ENCODE results near the gene IL16. TPM values are rescaled to one million over a fixed set of nuclear protein-coding genes. Genes with fewer than 3 reads are reported as not detected.

IL16 gene
- total RNA-seq, 1 experiment from 2014 or later: 0.81 TPM

GRCh38 chr15:81195339-81195864 lies 1.3 kb upstream of the IL16 start:
- Histone ChIP-seq H3K36me3 (ENCODE audit: control insufficient read depth in 1 of 2, insufficient read depth in 2 of 2, low read length in 2 of 2) (no peaks in the 10 kb centered on the region), H3K9me3 (ENCODE audit: control insufficient read depth in 1 of 2, insufficient read depth in 1 of 2, low read depth in 1 of 2, low read length in 2 of 2) (no peaks in the 10 kb centered on the region), H3K27ac (ENCODE audit: low read depth, low read length) (no peak overlapping the region), H3K79me2 (ENCODE audit: insufficient read depth, low read length) (no peaks in the 10 kb centered on the region), H3K4me2 (ENCODE audit: low read length) (no peak overlapping the region), H2AFZ (ENCODE audit: low read depth, low read length, poor library complexity, severe bottlenecking) (no peak overlapping the region), H3K4me3 (replicated peaks in 1 of 2; ENCODE audit: low read depth in 1 of 2, low read length in 2 of 2) (no peak overlapping the region), H3K27me3 (ENCODE audit: insufficient read depth, low read length) (no peaks in the 10 kb centered on the region), H4K20me1 (ENCODE audit: insufficient read depth) (no peaks in the 10 kb centered on the region), H3K4me1 (ENCODE audit: control insufficient read depth in 1 of 2, insufficient read depth in 2 of 2, low read length in 2 of 2) (no peaks in the 10 kb centered on the region), H3K9ac (ENCODE audit: low read length) (no peak overlapping the region), H3K9me2 (ENCODE audit: insufficient read depth) (no peaks in the 10 kb centered on the region)
- TF ChIP-seq EZH2 (IDR thresholded peaks at IDR 0.05) (no peak), POLR2AphosphoS5 (IDR thresholded peaks at IDR 0.05; ENCODE audit: low read depth, low read length) (no peak), EZH2phosphoT487 (IDR thresholded peaks at IDR 0.05; ENCODE audit: borderline replicate concordance) (no peak), RAD21 (IDR thresholded peaks at IDR 0.05; ENCODE audit: low read depth) (no peak)
- DNase-seq (ENCODE audit: low read depth, low spot score) (no peak), ATAC-seq (no peak)
- intact Hi-C loops (cut with micrococcal nuclease): no loop called here
- ChIA-PET CTCF (interaction anchor here (1.0 kb wide), 1 partner anchor 71 kb away, joined by 6 read pairs; no protein-coding TSS in a partner anchor), POLR2A (no interaction called here), RAD21 (ENCODE audit: low non-redundant PET in 1 of 2, low total read pairs in 2 of 2, uncharacterized antibody in 2 of 2, unreplicated experiment in 2 of 2) (no interaction called here)
- no TSS peak for BruUV-seq (replicated peaks)

GRCh38 chr15:81197255-81197630 lies 564 bp downstream of the IL16 start:
- H2AFZ ChIP-seq (ENCODE audit: low read depth, low read length, poor library complexity, severe bottlenecking): no peak overlapping the region
- no peak for DNase-seq (ENCODE audit: low read depth, low spot score)
- no peaks in the 10 kb centered on the region for H3K4me1 ChIP-seq (ENCODE audit: control insufficient read depth in 1 of 2, insufficient read depth in 2 of 2, low read length in 2 of 2)
- CTCF ChIA-PET: no interaction called here
- no peaks in the 10 kb centered on the region for H3K36me3 ChIP-seq (ENCODE audit: control insufficient read depth in 1 of 2, insufficient read depth in 2 of 2, low read length in 2 of 2)
- BruUV-seq (replicated peaks): no TSS peak
- H3K27me3 ChIP-seq (ENCODE audit: insufficient read depth, low read length): no peaks in the 10 kb centered on the region
- RAD21 ChIA-PET (ENCODE audit: low non-redundant PET in 1 of 2, low total read pairs in 2 of 2, uncharacterized antibody in 2 of 2, unreplicated experiment in 2 of 2): no interaction called here
- no peak for ATAC-seq
- no peaks in the 10 kb centered on the region for H4K20me1 ChIP-seq (ENCODE audit: insufficient read depth)
- POLR2A ChIA-PET: no interaction called here
- no peak overlapping the region for H3K9ac ChIP-seq (ENCODE audit: low read length)
- H3K79me2 ChIP-seq (ENCODE audit: insufficient read depth, low read length): no peaks in the 10 kb centered on the region
- H3K27ac ChIP-seq (ENCODE audit: low read depth, low read length): no peak overlapping the region
- no peak overlapping the region for H3K4me2 ChIP-seq (ENCODE audit: low read length)
- intact Hi-C loops (cut with micrococcal nuclease): no loop called here
- H3K4me3 ChIP-seq (replicated peaks in 1 of 2; ENCODE audit: low read depth in 1 of 2, low read length in 2 of 2): no peak overlapping the region
- no peaks in the 10 kb centered on the region for H3K9me2 ChIP-seq (ENCODE audit: insufficient read depth)
- no peaks in the 10 kb centered on the region for H3K9me3 ChIP-seq (ENCODE audit: control insufficient read depth in 1 of 2, insufficient read depth in 1 of 2, low read depth in 1 of 2, low read length in 2 of 2)
- no peak for TF ChIP-seq CBX3 (IDR thresholded peaks at IDR 0.05; ENCODE audit: low read depth)
- TF ChIP-seq YY1 (IDR thresholded peaks at IDR 0.05; ENCODE audit: extremely low read depth, insufficient replicate concordance, low read depth, low read length): no peak
- no peak for TF ChIP-seq SRF (IDR thresholded peaks at IDR 0.05; ENCODE audit: low read depth)
- TF ChIP-seq ZBTB33 (IDR thresholded peaks at IDR 0.05; ENCODE audit: extremely low read depth, insufficient replicate concordance, low read length): no peak
- TF ChIP-seq ATF3 (IDR thresholded peaks at IDR 0.05): no peak
- TF ChIP-seq ELF1 (IDR thresholded peaks at IDR 0.05; ENCODE audit: borderline replicate concordance, low read depth): no peak
- TF ChIP-seq REST (IDR thresholded peaks at IDR 0.05; ENCODE audit: low read depth): no peak
- no peak for TF ChIP-seq TCF7L2 (IDR thresholded peaks at IDR 0.05; ENCODE audit: borderline replicate concordance, extremely low read depth, insufficient read depth, insufficient read length)
- no peak for TF ChIP-seq EGR1 (IDR thresholded peaks at IDR 0.05; ENCODE audit: low read depth)
- no peak for TF ChIP-seq JUND (IDR thresholded peaks at IDR 0.05)

All from HCT116 (cell line).